Measurements from ENCODE around the gene HEATR3. TPM values are rescaled to one million over a fixed set of nuclear protein-coding genes. Genes with fewer than 3 reads are reported as not detected.
"Not testable (repeated sequence)": the region's sequence is repeated elsewhere in the genome, so short reads cannot be mapped to it uniquely, and the experiment has no call there.

Gene HEATR3
- total RNA-seq, 4 donors from 2014 or later: 15.6 to 51.8 (median 25.3) TPM

- TF ChIP-seq CTCF (IDR thresholded peaks at IDR 0.05): no peak
- DNase-seq (ENCODE audit: low spot score): no peak
- no peak for ATAC-seq (ENCODE audit: low FRiP score)
Measured at GRCh38 chr16:50120711-50121110, 54.9 kb downstream of the HEATR3 start.

GRCh38 chr16:50121278-50121677 lies 55.5 kb downstream of the HEATR3 start:
- ATAC-seq (ENCODE audit: low FRiP score): no peak
- DNase-seq (ENCODE audit: low spot score): no peak
- TF ChIP-seq CTCF (IDR thresholded peaks at IDR 0.05): no peak

GRCh38 chr16:50121721-50122445 lies 56.1 kb downstream of the HEATR3 start:
- DNase-seq (ENCODE audit: low spot score) (no peak), ATAC-seq (ENCODE audit: low FRiP score) (no peak)

GRCh38 chr16:50123417-50123816 lies 57.6 kb downstream of the HEATR3 start:
- TF ChIP-seq CTCF (IDR thresholded peaks at IDR 0.05): no peak
- no peak for ATAC-seq (ENCODE audit: low FRiP score)
- DNase-seq (ENCODE audit: low spot score): no peak

More at GRCh38 chr16:50121721-50122445, 56.1 kb downstream of the HEATR3 start:
- TF ChIP-seq CTCF (IDR thresholded peaks at IDR 0.05): no peak

GRCh38 chr16:50124769-50125168 lies 59.0 kb downstream of the HEATR3 start:
- no peak for TF ChIP-seq CTCF (IDR thresholded peaks at IDR 0.05)
- DNase-seq (ENCODE audit: low spot score) (no peak), ATAC-seq (ENCODE audit: low FRiP score) (no peak)

- no peak for TF ChIP-seq CTCF (IDR thresholded peaks at IDR 0.05)
- DNase-seq (ENCODE audit: low spot score) (no peak), ATAC-seq (ENCODE audit: low FRiP score) (no peak)
Measured at GRCh38 chr16:50126183-50126582, 60.4 kb downstream of the HEATR3 start.

GRCh38 chr16:50132571-50132970 lies 66.8 kb downstream of the HEATR3 start:
- not testable (repeated sequence) for ATAC-seq (ENCODE audit: low FRiP score)

More at GRCh38 chr16:50132571-50132970, 66.8 kb downstream of the HEATR3 start:
- DNase-seq (ENCODE audit: low spot score): not testable (repeated sequence)
